ENCODE data around the gene C11orf97. TPM values are rescaled to one million over a fixed set of nuclear protein-coding genes. Genes with fewer than 3 reads are reported as not detected.

Gene C11orf97
- total RNA-seq, 4 donors from 2014 or later = not detected

DNA sequence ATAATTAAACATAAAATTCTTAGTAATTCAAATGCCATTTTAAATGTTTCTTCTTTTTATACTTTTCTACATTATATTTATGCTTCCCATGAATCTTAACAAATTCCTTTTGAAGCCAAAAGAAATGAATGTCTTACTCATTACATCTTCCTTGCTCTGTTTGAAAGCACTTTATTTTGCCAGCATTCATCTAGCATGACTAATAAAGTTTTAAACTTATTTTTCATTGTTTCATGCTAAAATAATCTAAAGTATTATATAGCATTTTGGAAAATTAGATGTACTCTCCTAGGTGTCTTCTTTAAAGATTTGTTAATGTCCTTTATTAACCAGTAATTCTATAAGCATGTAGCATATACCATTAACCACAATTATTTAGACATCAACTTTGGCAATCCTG lies 45.2 kb downstream of the C11orf97 start:
- in situ Hi-C loops (cut with MboI; ENCODE audit: low sequenced_read_pairs in 4 of 4) = no loop called here
- no peaks in the 10 kb centered on the region for H3K9me3 ChIP-seq
- H3K4me1 ChIP-seq = no peaks in the 10 kb centered on the region
- no peaks in the 10 kb centered on the region for H3K27me3 ChIP-seq
- H3K36me3 ChIP-seq = no peaks in the 10 kb centered on the region
- DNase-seq (no peak), ATAC-seq (no peak)
- H3K27ac ChIP-seq = no peak overlapping the region
- intact Hi-C loops (cut with DNase I; ENCODE audit: low total_unique reads) = no loop called here
- no peak for TF ChIP-seq POLR2A (IDR thresholded peaks at IDR 0.05)
- TF ChIP-seq, protein P1, sequence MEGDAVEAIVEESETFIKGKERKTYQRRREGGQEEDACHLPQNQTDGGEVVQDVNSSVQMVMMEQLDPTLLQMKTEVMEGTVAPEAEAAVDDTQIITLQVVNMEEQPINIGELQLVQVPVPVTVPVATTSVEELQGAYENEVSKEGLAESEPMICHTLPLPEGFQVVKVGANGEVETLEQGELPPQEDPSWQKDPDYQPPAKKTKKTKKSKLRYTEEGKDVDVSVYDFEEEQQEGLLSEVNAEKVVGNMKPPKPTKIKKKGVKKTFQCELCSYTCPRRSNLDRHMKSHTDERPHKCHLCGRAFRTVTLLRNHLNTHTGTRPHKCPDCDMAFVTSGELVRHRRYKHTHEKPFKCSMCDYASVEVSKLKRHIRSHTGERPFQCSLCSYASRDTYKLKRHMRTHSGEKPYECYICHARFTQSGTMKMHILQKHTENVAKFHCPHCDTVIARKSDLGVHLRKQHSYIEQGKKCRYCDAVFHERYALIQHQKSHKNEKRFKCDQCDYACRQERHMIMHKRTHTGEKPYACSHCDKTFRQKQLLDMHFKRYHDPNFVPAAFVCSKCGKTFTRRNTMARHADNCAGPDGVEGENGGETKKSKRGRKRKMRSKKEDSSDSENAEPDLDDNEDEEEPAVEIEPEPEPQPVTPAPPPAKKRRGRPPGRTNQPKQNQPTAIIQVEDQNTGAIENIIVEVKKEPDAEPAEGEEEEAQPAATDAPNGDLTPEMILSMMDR (IDR thresholded peaks at IDR 0.05 in 4 of 5, conservative IDR thresholded peaks at IDR 0.05 in 1 of 5) = no peak
- no peak overlapping the region for H3K4me3 ChIP-seq

DNA sequence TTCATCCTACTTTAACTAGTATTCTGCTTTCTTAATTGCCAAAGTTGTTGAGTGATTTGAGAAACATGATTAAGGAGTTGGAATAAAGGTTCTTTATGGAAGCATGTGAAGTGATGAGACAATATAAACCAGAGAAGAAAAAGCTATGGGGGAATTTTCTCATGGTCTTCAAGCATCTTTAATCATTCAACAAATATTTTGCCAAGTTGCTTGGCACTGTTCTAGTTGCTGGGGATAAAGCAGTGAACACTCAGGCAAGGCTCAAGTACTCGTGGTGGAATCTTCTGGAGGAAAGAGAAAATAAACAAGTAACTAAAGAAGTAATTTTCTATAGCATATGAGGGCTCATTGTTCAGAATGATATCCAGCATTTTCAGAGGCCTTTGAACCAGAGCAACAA lies 45.7 kb downstream of the C11orf97 start:
- no peaks in the 10 kb centered on the region for H3K36me3 ChIP-seq
- no peaks in the 10 kb centered on the region for H3K27me3 ChIP-seq
- H3K9me3 ChIP-seq = no peaks in the 10 kb centered on the region
- no peak overlapping the region for H3K27ac ChIP-seq
- DNase-seq (no peak), ATAC-seq (no peak)
- no peak overlapping the region for H3K4me3 ChIP-seq
- no peaks in the 10 kb centered on the region for H3K4me1 ChIP-seq
- in situ Hi-C loops (cut with MboI; ENCODE audit: low sequenced_read_pairs in 4 of 4) (no loop called here), intact Hi-C loops (cut with DNase I; ENCODE audit: low total_unique reads) (no loop called here)
- no peak for TF ChIP-seq POLR2A (IDR thresholded peaks at IDR 0.05)
- TF ChIP-seq, protein P1 (IDR thresholded peaks at IDR 0.05 in 4 of 5, conservative IDR thresholded peaks at IDR 0.05 in 1 of 5) = no peak

DNA sequence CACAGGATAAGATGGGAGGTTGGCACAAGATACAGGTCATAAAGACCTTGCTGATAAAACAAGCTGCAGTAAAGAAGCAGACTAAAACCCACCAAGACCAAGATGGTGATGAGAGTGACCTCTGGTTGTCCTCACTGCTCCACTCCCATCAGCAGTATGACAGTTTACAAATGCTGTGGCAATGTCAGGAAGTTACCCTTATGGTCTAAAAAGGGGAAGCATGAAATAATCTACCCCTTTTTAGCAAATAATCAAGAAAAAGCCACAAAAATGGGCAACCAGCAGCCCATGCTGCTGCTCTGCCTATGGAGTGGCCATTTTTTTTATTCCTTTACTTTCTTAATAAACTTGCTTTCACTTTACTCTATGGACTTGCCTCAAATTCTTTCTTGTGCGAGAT lies 46.2 kb downstream of the C11orf97 start:
- Histone ChIP-seq H3K4me1 (no peaks in the 10 kb centered on the region), H3K27me3 (no peaks in the 10 kb centered on the region), H3K36me3 (no peaks in the 10 kb centered on the region), H3K4me3 (no peak overlapping the region), H3K27ac (no peak overlapping the region), H3K9me3 (no peaks in the 10 kb centered on the region)
- TF ChIP-seq, protein P1 (IDR thresholded peaks at IDR 0.05 in 4 of 5, conservative IDR thresholded peaks at IDR 0.05 in 1 of 5) = no peak
- TF ChIP-seq POLR2A (IDR thresholded peaks at IDR 0.05) = no peak
- intact Hi-C loops (cut with DNase I; ENCODE audit: low total_unique reads) = no loop called here
- in situ Hi-C loops (cut with MboI; ENCODE audit: low sequenced_read_pairs in 4 of 4) = no loop called here
- DNase-seq (no peak), ATAC-seq (no peak)

DNA sequence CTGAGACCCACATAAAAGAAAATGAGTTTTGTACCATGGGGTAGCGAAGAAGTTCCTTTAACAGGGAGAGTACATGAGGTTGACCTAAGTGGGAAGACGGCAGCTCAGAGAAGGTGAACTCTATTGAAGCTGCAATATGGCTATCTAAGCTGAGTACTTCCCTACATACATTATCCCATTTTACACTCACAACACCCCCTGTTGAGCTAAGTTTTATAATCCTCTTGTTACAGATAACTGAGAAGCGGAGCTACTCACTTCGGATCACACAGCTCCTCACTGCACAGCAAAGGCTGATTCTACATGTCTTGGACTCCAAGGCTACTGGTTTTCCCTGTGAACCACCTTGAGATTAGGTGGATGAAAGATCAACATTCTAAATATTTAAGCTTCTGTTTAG lies 46.7 kb downstream of the C11orf97 start:
- Histone ChIP-seq H3K36me3 (no peaks in the 10 kb centered on the region), H3K9me3 (no peaks in the 10 kb centered on the region), H3K4me3 (no peak overlapping the region), H3K27me3 (no peaks in the 10 kb centered on the region), H3K27ac (no peak overlapping the region), H3K4me1 (no peaks in the 10 kb centered on the region)
- intact Hi-C loops (cut with DNase I; ENCODE audit: low total_unique reads) (no loop called here), in situ Hi-C loops (cut with MboI; ENCODE audit: low sequenced_read_pairs in 4 of 4) (no loop called here)
- no peak for DNase-seq
- no peak for ATAC-seq
- TF ChIP-seq, protein P1 (IDR thresholded peaks at IDR 0.05 in 4 of 5, conservative IDR thresholded peaks at IDR 0.05 in 1 of 5) = no peak
- TF ChIP-seq POLR2A (IDR thresholded peaks at IDR 0.05) = no peak

DNA sequence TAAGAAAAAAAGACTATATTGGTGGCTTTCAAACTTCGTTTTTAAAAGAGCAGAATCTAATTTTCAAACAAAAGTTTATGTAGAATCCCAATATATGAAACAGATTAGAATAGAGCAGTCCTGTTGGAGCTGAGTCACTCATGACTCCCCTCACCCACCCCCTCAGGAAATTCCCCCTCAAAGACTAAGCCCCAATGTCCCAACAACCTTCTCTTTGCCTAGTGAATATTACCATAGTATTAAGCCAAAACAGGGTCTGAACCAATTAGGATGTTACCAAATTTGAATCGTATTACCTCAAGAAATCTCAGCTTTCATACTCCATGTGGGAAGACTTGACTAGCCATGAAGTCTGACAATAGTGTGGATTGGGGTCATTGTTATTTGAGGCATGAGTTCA lies 47.1 kb downstream of the C11orf97 start:
- in situ Hi-C loops (cut with MboI; ENCODE audit: low sequenced_read_pairs in 4 of 4) = no loop called here
- TF ChIP-seq POLR2A (IDR thresholded peaks at IDR 0.05) = no peak
- TF ChIP-seq, protein P1 (IDR thresholded peaks at IDR 0.05 in 4 of 5, conservative IDR thresholded peaks at IDR 0.05 in 1 of 5) = no peak
- DNase-seq (no peak), ATAC-seq (no peak)
- H3K27ac ChIP-seq = no peak overlapping the region
- intact Hi-C loops (cut with DNase I; ENCODE audit: low total_unique reads) = no loop called here
- no peaks in the 10 kb centered on the region for H3K9me3 ChIP-seq
- H3K36me3 ChIP-seq = no peaks in the 10 kb centered on the region
- no peaks in the 10 kb centered on the region for H3K4me1 ChIP-seq
- H3K4me3 ChIP-seq = no peak overlapping the region
- no peaks in the 10 kb centered on the region for H3K27me3 ChIP-seq

Data from gastrocnemius medialis (tissue), 4 donors.